WTC11 (cell line): ENCODE measurements around the gene BRICD5. TPM values are rescaled to one million over a fixed set of nuclear protein-coding genes. Genes with fewer than 3 reads are reported as not detected.

ENCODE experiments used
- ATAC-seq: fragments of 200-7000 bp; cut with Tn5 transposase; 2 replicates; pipeline ENCODE4 v1.10.0; 2021; ENCODE audit warnings: mild to moderate bottlenecking, moderate library complexity
- CTCF ChIA-PET: fragments of 300-600 bp; sonication (Branson Sonifier 250); formaldehyde crosslinking; loops from one replicate; lab custom pipeline; 2021; ENCODE audit warnings: antibody characterized with exemption; lab: Charles Lee
- POLR2A ChIA-PET: fragments of 350-600 bp; sonication (Branson Sonifier 250); formaldehyde crosslinking; loops from one replicate; lab custom pipeline; 2021; ENCODE audit warnings: antibody characterized with exemption; lab: Charles Lee
- DNase-seq: peaks from one replicate; pipeline ENCODE4 v3.0.0; 2021; ENCODE audit warnings: low spot score
- H3K27ac Mint-ChIP-seq: 2 replicates; pipeline ENCODE4 v1.8.0; 2021; ENCODE audit warnings: mixed read lengths
- H3K27me3 Mint-ChIP-seq: 2 replicates; pipeline ENCODE4 v1.8.0; 2021; ENCODE audit warnings: low read depth, mild to moderate bottlenecking, moderate library complexity, mixed read lengths
- H3K36me3 Mint-ChIP-seq: 2 replicates; pipeline ENCODE4 v1.8.0; 2021; ENCODE audit warnings: mixed read lengths
- H3K4me1 Mint-ChIP-seq: 2 replicates; pipeline ENCODE4 v1.8.0; 2022; ENCODE audit warnings: mixed read lengths
- H3K4me3 Mint-ChIP-seq: 2 replicates; pipeline ENCODE4 v1.8.0; 2021; ENCODE audit warnings: mild to moderate bottlenecking, moderate library complexity, mixed read lengths
- H3K9me3 Mint-ChIP-seq: 2 replicates; pipeline ENCODE4 v1.8.0; 2021; ENCODE audit warnings: mixed read lengths
- CBFB ChIP-seq: sonication (generic); formaldehyde crosslinking; IDR thresholded peaks from 2 replicates; pipeline ENCODE4 v1.8.1; 2022; ENCODE audit warnings: mild to moderate bottlenecking, low read depth, missing genetic modification reagents
- E2F5 ChIP-seq: sonication (generic); formaldehyde crosslinking; IDR thresholded peaks from 2 replicates; pipeline ENCODE4 v1.8.1; 2022; ENCODE audit warnings: mild to moderate bottlenecking, moderate library complexity, missing genetic modification reagents
- TP53 ChIP-seq: sonication (generic); formaldehyde crosslinking; IDR thresholded peaks from 2 replicates; pipeline ENCODE4 v1.8.1; 2023; ENCODE audit warnings: mild to moderate bottlenecking, missing genetic modification reagents
- USF2 ChIP-seq: sonication (generic); formaldehyde crosslinking; IDR thresholded peaks from 2 replicates; pipeline ENCODE4 v1.8.1; 2023; ENCODE audit warnings: mild to moderate bottlenecking, missing genetic modification reagents, moderate library complexity
- ZNF263 ChIP-seq: sonication (generic); formaldehyde crosslinking; IDR thresholded peaks from 2 replicates; pipeline ENCODE4 v1.8.1; 2022; ENCODE audit warnings: low read depth, mild to moderate bottlenecking, moderate library complexity, missing genetic modification reagents
- ZNF416 ChIP-seq: fragments of 250-450 bp; sonication (Bioruptor Pico); IDR thresholded peaks from 2 replicates; pipeline ENCODE4 v1.9.0; 2021; ENCODE audit warnings: mild to moderate bottlenecking, inconsistent platforms
- total RNA-seq: library from RNA; stranded (reverse); gene quantifications from 3 replicates; pipeline ENCODE4 v1.2.3, GENCODE V29; 2021
- TF ChIP-seq, protein P1 (sequence below): fragments of 250-450 bp; sonication (Bioruptor Pico); conservative IDR thresholded peaks from 2 replicates; pipeline ENCODE4 v1.9.0; 2021; ENCODE audit warnings: mild to moderate bottlenecking
- TF ChIP-seq, protein P2 (sequence below): fragments of 250-450 bp; sonication (Bioruptor Pico); IDR thresholded peaks from 2 replicates; pipeline ENCODE4 v1.8.0; 2021; ENCODE audit warnings: mild to moderate bottlenecking
- TF ChIP-seq, protein P3 (sequence below): sonication (generic); formaldehyde crosslinking; IDR thresholded peaks from 2 replicates; pipeline ENCODE4 v1.8.1; 2022; ENCODE audit warnings: low read depth, mild to moderate bottlenecking, moderate library complexity, missing genetic modification reagents, borderline replicate concordance
- TF ChIP-seq, protein P4 (sequence below): sonication (generic); formaldehyde crosslinking; IDR thresholded peaks from 2 replicates; pipeline ENCODE4 v1.8.0; 2022; ENCODE audit warnings: mild to moderate bottlenecking, missing genetic modification reagents
- TF ChIP-seq, protein P5 (sequence below): fragments of 250-450 bp; sonication (Bioruptor Pico); IDR thresholded peaks from 2 replicates; pipeline ENCODE4 v1.9.0; 2021; ENCODE audit warnings: moderate library complexity, mild to moderate bottlenecking, inconsistent platforms, borderline replicate concordance
- TF ChIP-seq, protein P6 (sequence below): sonication (generic); formaldehyde crosslinking; IDR thresholded peaks from 2 replicates; pipeline ENCODE4 v1.8.0; 2022; ENCODE audit warnings: mild to moderate bottlenecking, missing genetic modification reagents

Gene BRICD5
- total RNA-seq, 1 experiment from 2014 or later = 13.6 TPM

DNA sequence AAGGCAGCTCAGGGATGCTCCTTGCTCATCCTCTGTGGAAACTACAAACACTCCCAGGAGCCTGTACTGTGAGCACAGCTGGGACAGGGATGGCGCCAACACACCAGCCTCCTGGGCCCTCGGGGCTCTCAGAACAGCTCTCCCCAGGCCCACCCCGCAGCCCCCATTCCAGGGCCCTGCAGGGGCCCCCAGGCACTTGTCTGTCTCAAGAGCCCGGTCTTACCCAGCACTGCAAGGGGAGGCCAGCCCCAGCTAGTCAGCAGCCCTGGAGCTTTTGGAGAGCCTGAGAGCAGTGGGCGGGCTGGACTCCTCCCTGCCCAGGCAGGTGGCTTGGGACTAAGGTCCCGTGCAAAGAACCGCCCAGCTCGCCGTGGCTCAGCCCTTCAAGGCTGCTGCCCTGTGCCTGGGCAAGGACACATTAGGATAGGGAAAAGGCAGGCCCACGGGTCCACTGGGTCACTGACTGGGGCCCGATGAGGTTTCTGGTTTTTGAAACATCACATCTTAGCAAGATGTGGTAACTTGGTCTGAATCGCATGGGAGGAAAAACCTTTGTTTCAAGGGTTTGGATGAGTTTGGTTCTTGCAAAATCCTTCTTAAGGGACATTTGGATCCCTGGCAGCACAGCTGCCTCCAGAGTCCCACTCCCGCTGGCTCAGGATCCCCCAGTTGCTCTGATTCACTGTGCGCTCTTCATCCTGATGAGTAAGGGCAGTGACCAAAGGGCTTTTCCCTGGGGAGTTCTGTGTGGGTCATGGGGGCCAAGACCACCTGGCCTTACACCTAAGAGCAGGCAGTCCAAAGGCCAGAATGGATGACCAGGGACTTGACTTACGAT lies 28.4 kb upstream of the BRICD5 start:
- DNase-seq (peak; percentile 38), ATAC-seq (peak; percentile 14)
- Mint-ChIP-seq H3K4me3 (no peak overlapping the region), H3K4me1 (no peaks in the 10 kb centered on the region), H3K9me3 (no peaks in the 10 kb centered on the region), H3K36me3 (peaks cover 15% of the 10 kb centered on the region), H3K27me3 (peaks cover 16% of the 10 kb centered on the region), H3K27ac (0 out of 2 replicates have a peak overlapping the region, but pooled peaks have one; percentile 32)
- TF ChIP-seq, protein P1, sequence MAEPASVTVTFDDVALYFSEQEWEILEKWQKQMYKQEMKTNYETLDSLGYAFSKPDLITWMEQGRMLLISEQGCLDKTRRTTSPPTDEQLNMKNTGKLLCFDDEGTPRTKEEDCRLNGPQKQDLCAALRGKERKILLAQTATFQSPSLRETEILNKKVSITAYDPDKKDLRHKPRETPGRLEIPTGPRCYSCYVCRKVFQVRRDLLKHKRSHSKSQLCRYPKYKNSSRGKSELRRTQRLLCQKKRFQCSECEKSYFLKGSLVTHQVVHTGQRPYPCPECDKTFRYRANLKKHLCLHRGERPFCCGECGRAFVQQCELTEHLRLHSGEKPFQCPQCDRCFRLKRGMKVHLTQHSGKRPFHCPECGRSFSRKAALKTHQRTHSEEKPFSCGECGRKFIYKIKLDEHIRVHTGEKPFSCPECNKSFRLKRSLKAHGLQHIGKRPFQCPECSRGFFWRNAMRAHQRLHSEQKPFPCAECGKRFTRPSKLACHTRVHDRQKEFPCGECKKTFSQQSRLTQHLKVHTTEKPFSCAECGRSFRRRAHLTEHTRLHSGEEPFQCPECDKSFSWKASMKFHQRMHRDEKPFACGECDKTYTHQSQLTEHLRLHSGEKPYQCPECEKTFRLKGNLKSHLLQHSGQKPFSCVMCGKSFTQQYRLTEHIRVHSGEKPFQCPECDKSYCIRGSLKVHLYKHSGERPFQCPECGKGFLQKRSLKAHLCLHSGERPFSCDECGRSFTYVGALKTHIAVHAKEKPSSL (CRISPR knock-in tag) = no peak
- TF ChIP-seq, protein P2, sequence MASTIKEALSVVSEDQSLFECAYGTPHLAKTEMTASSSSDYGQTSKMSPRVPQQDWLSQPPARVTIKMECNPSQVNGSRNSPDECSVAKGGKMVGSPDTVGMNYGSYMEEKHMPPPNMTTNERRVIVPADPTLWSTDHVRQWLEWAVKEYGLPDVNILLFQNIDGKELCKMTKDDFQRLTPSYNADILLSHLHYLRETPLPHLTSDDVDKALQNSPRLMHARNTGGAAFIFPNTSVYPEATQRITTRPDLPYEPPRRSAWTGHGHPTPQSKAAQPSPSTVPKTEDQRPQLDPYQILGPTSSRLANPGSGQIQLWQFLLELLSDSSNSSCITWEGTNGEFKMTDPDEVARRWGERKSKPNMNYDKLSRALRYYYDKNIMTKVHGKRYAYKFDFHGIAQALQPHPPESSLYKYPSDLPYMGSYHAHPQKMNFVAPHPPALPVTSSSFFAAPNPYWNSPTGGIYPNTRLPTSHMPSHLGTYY (CRISPR knock-in tag) = 0 out of 2 replicates have a peak, but pooled peaks have one; percentile 33
- TF ChIP-seq, protein P3, sequence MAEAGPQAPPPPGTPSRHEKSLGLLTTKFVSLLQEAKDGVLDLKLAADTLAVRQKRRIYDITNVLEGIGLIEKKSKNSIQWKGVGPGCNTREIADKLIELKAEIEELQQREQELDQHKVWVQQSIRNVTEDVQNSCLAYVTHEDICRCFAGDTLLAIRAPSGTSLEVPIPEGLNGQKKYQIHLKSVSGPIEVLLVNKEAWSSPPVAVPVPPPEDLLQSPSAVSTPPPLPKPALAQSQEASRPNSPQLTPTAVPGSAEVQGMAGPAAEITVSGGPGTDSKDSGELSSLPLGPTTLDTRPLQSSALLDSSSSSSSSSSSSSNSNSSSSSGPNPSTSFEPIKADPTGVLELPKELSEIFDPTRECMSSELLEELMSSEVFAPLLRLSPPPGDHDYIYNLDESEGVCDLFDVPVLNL (CRISPR knock-in tag) = no peak
- no peak for TF ChIP-seq ZNF416 (CRISPR knock-in tag)
- ChIA-PET POLR2A (interaction anchor here (1.0 to 4.1 kb wide), 2 partner anchors 13 to 84 kb away, joined by 3 to 28 read pairs; partner anchors contain the start of genes ECI1 and TRAF7), CTCF (interaction anchor here (0.5 to 4.5 kb wide), 8 partner anchors 8 to 262 kb away, joined by 3 to 51 read pairs (median 4); partner anchors contain the start of genes CASKIN1 and ECI1)

DNA sequence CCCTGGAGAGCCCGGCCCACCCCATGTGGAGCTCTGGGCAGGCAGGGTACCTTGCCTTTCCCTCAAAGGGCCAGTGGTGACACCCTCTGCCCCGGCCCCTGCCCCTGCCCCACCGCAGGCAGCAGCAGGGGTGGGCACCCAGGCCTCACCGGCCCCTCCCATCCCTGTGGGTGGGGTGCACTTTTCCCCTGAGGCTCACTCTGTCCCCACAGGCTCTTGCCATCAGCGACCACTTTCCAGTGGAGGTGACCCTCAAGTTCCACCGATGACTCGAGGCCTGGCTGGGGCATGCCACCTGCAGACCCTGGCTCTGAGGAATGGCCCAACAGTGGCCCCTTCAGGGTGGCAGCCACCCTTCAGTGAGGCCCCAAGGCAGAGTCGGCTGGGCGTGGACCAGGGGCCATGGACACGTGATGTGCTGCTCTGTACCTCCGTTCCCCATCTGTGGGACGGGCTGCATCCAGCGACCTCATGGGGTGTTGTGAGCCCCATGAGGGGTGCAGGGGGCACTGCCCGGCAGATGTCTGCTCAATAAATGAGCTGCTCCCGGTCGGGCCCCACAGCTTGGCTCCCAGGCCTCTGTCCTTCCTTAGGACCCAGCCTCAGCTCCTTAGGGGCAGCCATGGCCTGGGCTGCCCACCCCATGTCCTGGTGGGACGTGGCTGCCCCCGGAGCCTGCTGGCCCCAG lies 27.6 kb upstream of the BRICD5 start:
- no peaks in the 10 kb centered on the region for H3K4me1 Mint-ChIP-seq
- H3K9me3 Mint-ChIP-seq = no peaks in the 10 kb centered on the region
- peak; percentile 2; the same call in 1 of the 2 replicates for ATAC-seq
- H3K4me3 Mint-ChIP-seq = peak overlapping the region; percentile 24; the same call in 1 of the 2 replicates
- peaks cover 16% of the 10 kb centered on the region for H3K27me3 Mint-ChIP-seq
- no peak for DNase-seq
- ChIA-PET POLR2A (interaction anchor here (0.5 to 4.1 kb wide), 5 partner anchors 13 to 86 kb away, joined by 3 to 28 read pairs (median 3); partner anchors contain the start of genes ECI1 and TRAF7), CTCF (interaction anchor here (0.6 to 4.5 kb wide), 7 partner anchors 9 to 263 kb away, joined by 3 to 51 read pairs (median 4); partner anchors contain the start of genes CASKIN1 and ECI1)
- H3K27ac Mint-ChIP-seq = no peak overlapping the region
- peaks cover 11% of the 10 kb centered on the region for H3K36me3 Mint-ChIP-seq
- no peak for TF ChIP-seq ZNF263
- TF ChIP-seq CBFB (CRISPR knock-in tag) = 0 out of 2 replicates have a peak, but pooled peaks have one; percentile 66
- TF ChIP-seq E2F5 = no peak
- TF ChIP-seq TP53 (CRISPR knock-in tag) = no peak
- TF ChIP-seq, protein P4, sequence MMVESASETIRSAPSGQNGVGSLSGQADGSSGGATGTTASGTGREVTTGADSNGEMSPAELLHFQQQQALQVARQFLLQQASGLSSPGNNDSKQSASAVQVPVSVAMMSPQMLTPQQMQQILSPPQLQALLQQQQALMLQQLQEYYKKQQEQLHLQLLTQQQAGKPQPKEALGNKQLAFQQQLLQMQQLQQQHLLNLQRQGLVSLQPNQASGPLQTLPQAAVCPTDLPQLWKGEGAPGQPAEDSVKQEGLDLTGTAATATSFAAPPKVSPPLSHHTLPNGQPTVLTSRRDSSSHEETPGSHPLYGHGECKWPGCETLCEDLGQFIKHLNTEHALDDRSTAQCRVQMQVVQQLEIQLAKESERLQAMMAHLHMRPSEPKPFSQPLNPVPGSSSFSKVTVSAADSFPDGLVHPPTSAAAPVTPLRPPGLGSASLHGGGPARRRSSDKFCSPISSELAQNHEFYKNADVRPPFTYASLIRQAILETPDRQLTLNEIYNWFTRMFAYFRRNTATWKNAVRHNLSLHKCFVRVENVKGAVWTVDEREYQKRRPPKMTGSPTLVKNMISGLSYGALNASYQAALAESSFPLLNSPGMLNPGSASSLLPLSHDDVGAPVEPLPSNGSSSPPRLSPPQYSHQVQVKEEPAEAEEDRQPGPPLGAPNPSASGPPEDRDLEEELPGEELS (CRISPR knock-in tag) = 0 out of 2 replicates have a peak, but pooled peaks have one; percentile 31
- TF ChIP-seq, protein P5, sequence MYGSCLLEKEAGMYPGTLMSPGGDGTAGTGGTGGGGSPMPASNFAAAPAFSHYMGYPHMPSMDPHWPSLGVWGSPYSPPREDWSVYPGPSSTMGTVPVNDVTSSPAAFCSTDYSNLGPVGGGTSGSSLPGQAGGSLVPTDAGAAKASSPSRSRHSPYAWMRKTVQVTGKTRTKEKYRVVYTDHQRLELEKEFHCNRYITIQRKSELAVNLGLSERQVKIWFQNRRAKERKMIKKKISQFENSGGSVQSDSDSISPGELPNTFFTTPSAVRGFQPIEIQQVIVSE = no peak
- TF ChIP-seq USF2 = peak; percentile 81
- TF ChIP-seq, protein P6, sequence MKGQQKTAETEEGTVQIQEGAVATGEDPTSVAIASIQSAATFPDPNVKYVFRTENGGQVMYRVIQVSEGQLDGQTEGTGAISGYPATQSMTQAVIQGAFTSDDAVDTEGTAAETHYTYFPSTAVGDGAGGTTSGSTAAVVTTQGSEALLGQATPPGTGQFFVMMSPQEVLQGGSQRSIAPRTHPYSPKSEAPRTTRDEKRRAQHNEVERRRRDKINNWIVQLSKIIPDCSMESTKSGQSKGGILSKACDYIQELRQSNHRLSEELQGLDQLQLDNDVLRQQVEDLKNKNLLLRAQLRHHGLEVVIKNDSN (CRISPR knock-in tag) = peak; percentile 78
